Islet of Langerhans (tissue), 1 donor: ENCODE data around the gene ELAVL3.
"Not testable (repeated sequence)": the region's sequence is repeated elsewhere in the genome, so short reads cannot be mapped to it uniquely, and the experiment has no call there.

Experiments used
- FAIRE-seq: peaks from one replicate; lab custom pipeline; 2011; peaks lifted over from hg19 to GRCh38; lab: Jason Lieb, UNC

The ELAVL3 gene

GRCh38 chr19:11435833-11436313 lies 45.0 kb downstream of the ELAVL3 start:
- FAIRE-seq = no peak

- peak; percentile 93 for FAIRE-seq
Observed at GRCh38 chr19:11435057-11435832, 45.6 kb downstream of the ELAVL3 start, which contains the start of the genes ODAD3 and PRKCSH. Gene ODAD3, minus strand, starts transcription at chr19:11435121. Its CDS starts 105 bp downstream, at chr19:11435016. Gene PRKCSH, plus strand, starts transcription at chr19:11435635. Its CDS starts 483 bp downstream, at chr19:11436118.

- FAIRE-seq = no peak
Observed at GRCh38 chr19:11434703-11435056, 46.2 kb downstream of the ELAVL3 start.

GRCh38 chr19:11433526-11433925 lies 47.3 kb downstream of the ELAVL3 start:
- FAIRE-seq = not testable (repeated sequence)

- FAIRE-seq = no peak
Observed at GRCh38 chr19:11426656-11427055, 54.2 kb downstream of the ELAVL3 start.

- no peak for FAIRE-seq
Observed at GRCh38 chr19:11425719-11426457, 55.0 kb downstream of the ELAVL3 start.

GRCh38 chr19:11423791-11424181 lies 57.1 kb downstream of the ELAVL3 start:
- FAIRE-seq = no peak

- FAIRE-seq = no peak
Observed at GRCh38 chr19:11423164-11423790, 57.6 kb downstream of the ELAVL3 start.

GRCh38 chr19:11422163-11423065 lies 58.4 kb downstream of the ELAVL3 start:
- FAIRE-seq = no peak

- FAIRE-seq = no peak
Observed at GRCh38 chr19:11421371-11422098, 59.3 kb downstream of the ELAVL3 start.

GRCh38 chr19:11420429-11421370 lies 60.1 kb downstream of the ELAVL3 start:
- no peak for FAIRE-seq

- no peak for FAIRE-seq
Observed at GRCh38 chr19:11418549-11419506, 62.0 kb downstream of the ELAVL3 start, which contains the start of gene RGL3. Gene RGL3, minus strand, starts transcription at chr19:11419314. Its CDS starts 36 bp downstream, at chr19:11419278.

GRCh38 chr19:11418094-11418548 lies 62.7 kb downstream of the ELAVL3 start:
- FAIRE-seq = no peak

- no peak for FAIRE-seq
Observed at GRCh38 chr19:11416346-11417052, 64.3 kb downstream of the ELAVL3 start.

GRCh38 chr19:11414544-11414943 lies 66.3 kb downstream of the ELAVL3 start:
- FAIRE-seq = no peak

- FAIRE-seq = no peak
Observed at GRCh38 chr19:11410682-11411081, 70.2 kb downstream of the ELAVL3 start.

GRCh38 chr19:11408591-11408990 lies 72.3 kb downstream of the ELAVL3 start:
- no peak for FAIRE-seq

GRCh38 chr19:11406703-11407236 lies 74.1 kb downstream of the ELAVL3 start:
- FAIRE-seq = not testable (repeated sequence)
